Thymus (tissue), 11 donors: ENCODE results near the gene KBTBD2. TPM values are rescaled to one million over a fixed set of nuclear protein-coding genes. Genes with fewer than 3 reads are reported as not detected.
A peak's percentile ranks its signal among the peaks of the same experiment; 100 is the strongest.
"Not testable (repeated sequence)": the region's sequence is repeated elsewhere in the genome, so short reads cannot be mapped to it uniquely, and the experiment has no call there.

Source experiments
- DNase-seq, 9 donors: peaks; one replicate each; pipeline ENCODE4 v3.0.0-alpha.2; 2013; ENCODE audit warnings: low spot score in 9 of 9, low read depth in 6 of 9, missing footprints in 1 of 9
- H3K27ac ChIP-seq, 2 donors: one replicate each; pipeline ENCODE4 v1.5.1; 2013; ENCODE audit warnings: control low read depth in 1 of 2, low read depth in 1 of 2, low read length in 1 of 2, mild to moderate bottlenecking in 1 of 2, moderate library complexity in 1 of 2
- H3K27me3 ChIP-seq, 2 donors: one replicate each; pipeline ENCODE4 v1.5.1; 2013; ENCODE audit warnings: low read length in 1 of 2; ENCODE audit not compliant: control insufficient read depth in 2 of 2, insufficient read depth in 1 of 2
- H3K36me3 ChIP-seq, 2 donors: one replicate each; pipeline ENCODE4 v1.5.1; 2013; ENCODE audit warnings: low read length in 1 of 2, mild to moderate bottlenecking in 1 of 2, moderate library complexity in 1 of 2; ENCODE audit not compliant: control insufficient read depth in 2 of 2, insufficient read depth in 2 of 2
- H3K4me1 ChIP-seq, 2 donors: one replicate each; pipeline ENCODE4 v1.5.1; 2013; ENCODE audit warnings: low read length in 2 of 2; ENCODE audit not compliant: control insufficient read depth in 2 of 2, insufficient read depth in 2 of 2
- H3K4me3 ChIP-seq, 2 donors: one replicate each; pipeline ENCODE4 v1.5.1; 2013; ENCODE audit warnings: low read length in 2 of 2, control low read depth in 1 of 2, mild to moderate bottlenecking in 1 of 2
- H3K9me3 ChIP-seq, 2 donors: one replicate each; pipeline ENCODE4 v1.5.1; 2013; ENCODE audit warnings: low read length in 1 of 2, mild to moderate bottlenecking in 1 of 2; ENCODE audit not compliant: control insufficient read depth in 2 of 2, insufficient read depth in 1 of 2
- WGBS: extraction: QIAGEN DNeasy Blood & Tissue Kit; methylation state at CpG from one replicate; pipeline ENCODE4 v1.1.7; 2013; 5-methylcytosine and 5-hydroxymethylcytosine counted together
- polyA plus RNA-seq: library from polyadenylated mRNA; stranded (reverse); fragments of 200-250 nt; gene quantifications from one replicate; pipeline ENCODE4 v1.2.3, GENCODE V29; 2013
- total RNA-seq: library from RNA; stranded (reverse); fragments of 120-200 nt; gene quantifications from one replicate; pipeline ENCODE4 v1.2.4, GENCODE V29; 2013
- donor health status: healthy.

KBTBD2 gene
- total and polyA plus RNA-seq, 2 donors, result 24.1 to 31.3 TPM

- Histone ChIP-seq H3K4me1 (peaks cover 7 to 20% of the 10 kb centered on the region in 2 donors), H3K27ac (peak overlapping the region; percentile 97 to 99), H3K4me3 (peak overlapping the region; percentile 73 to 97), H3K9me3 (no peaks in the 10 kb centered on the region), H3K36me3 (peaks cover 0 to 5% of the 10 kb centered on the region in 2 donors), H3K27me3 (no peaks in the 10 kb centered on the region)
- WGBS, result under 1% methylated on average over 16 of the region's 16 CpGs
- peak; percentile 22 to 68 (median 45) for DNase-seq
Measured at GRCh38 chr7:32890010-32890792, 1.4 kb downstream of the KBTBD2 start.

DNA sequence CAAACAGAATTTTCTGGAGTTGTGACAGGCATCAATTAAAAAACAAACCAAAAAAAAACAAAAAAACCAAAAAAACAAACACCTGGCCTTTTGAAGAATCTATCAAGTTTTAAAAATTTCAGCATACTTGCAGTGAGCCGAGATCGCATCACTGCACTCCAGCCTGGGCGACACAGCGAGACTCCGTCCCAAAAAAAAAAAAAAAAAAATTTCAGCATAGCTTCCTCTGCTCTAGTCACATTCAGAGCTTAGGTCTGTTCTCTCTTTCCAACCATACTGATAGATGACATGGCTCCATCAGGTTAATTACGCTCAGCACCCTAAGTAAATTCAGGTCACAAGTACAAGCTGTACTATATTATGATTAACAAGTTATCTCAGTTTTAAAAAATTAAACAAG, 3.1 kb downstream of the KBTBD2 start:
- no peaks in the 10 kb centered on the region for H3K27me3 ChIP-seq
- peaks cover 7 to 20% of the 10 kb centered on the region in 2 donors for H3K4me1 ChIP-seq
- peaks cover 0 to 5% of the 10 kb centered on the region in 2 donors for H3K36me3 ChIP-seq
- WGBS, result 84% methylated on average over 6 of the region's 6 CpGs
- H3K4me3 ChIP-seq, result no peak overlapping the region
- no peaks in the 10 kb centered on the region for H3K9me3 ChIP-seq
- peak in 1 of 9 donors; percentile 13 for DNase-seq
- no peak overlapping the region for H3K27ac ChIP-seq

DNA sequence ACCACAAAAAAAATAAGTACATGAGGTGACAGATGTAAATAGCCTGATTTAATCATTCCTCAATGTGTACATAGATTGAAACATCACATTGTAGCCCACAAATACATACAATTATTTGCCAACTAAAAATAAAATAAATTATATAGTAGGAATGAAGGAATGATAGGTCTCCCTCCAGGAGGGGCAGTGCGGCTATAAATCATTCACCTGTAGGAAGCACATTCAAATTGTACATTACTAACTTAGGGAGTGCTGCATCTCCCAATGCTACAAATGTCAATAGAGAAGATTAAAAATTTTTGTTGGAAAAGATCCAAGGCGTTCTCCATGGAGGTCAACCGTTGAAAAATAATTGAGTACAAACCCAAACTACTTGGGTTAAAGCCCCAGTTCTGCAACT, 4.2 kb downstream of the KBTBD2 start:
- DNase-seq, result no peak
- 90% methylated on average over 3 of the region's 3 CpGs for WGBS
- Histone ChIP-seq H3K27me3 (no peaks in the 10 kb centered on the region), H3K36me3 (peaks cover 0 to 5% of the 10 kb centered on the region in 2 donors), H3K4me1 (peaks cover 4 to 11% of the 10 kb centered on the region in 2 donors), H3K27ac (no peak overlapping the region), H3K4me3 (no peak overlapping the region), H3K9me3 (no peaks in the 10 kb centered on the region)

- no peak overlapping the region for H3K4me3 ChIP-seq
- H3K27me3 ChIP-seq, result no peaks in the 10 kb centered on the region
- no peak overlapping the region for H3K27ac ChIP-seq
- no peaks in the 10 kb centered on the region for H3K9me3 ChIP-seq
- no peak for DNase-seq
- 95% methylated on average over 2 of the region's 2 CpGs for WGBS
- peaks cover 0 to 9% of the 10 kb centered on the region in 2 donors for H3K36me3 ChIP-seq
- peaks cover 0 to 2% of the 10 kb centered on the region in 2 donors for H3K4me1 ChIP-seq
Measured at GRCh38 chr7:32881074-32881982, 10.2 kb downstream of the KBTBD2 start.

GRCh38 chr7:32879460-32879859, 12.1 kb downstream of the KBTBD2 start:
- Histone ChIP-seq H3K4me1 (peaks cover 0 to 2% of the 10 kb centered on the region in 2 donors), H3K36me3 (peaks cover 5 to 23% of the 10 kb centered on the region in 2 donors), H3K4me3 (no peak overlapping the region), H3K27ac (no peak overlapping the region), H3K27me3 (no peaks in the 10 kb centered on the region), H3K9me3 (no peaks in the 10 kb centered on the region)
- 89% methylated on average over 2 of the region's 2 CpGs for WGBS
- no peak for DNase-seq

DNA sequence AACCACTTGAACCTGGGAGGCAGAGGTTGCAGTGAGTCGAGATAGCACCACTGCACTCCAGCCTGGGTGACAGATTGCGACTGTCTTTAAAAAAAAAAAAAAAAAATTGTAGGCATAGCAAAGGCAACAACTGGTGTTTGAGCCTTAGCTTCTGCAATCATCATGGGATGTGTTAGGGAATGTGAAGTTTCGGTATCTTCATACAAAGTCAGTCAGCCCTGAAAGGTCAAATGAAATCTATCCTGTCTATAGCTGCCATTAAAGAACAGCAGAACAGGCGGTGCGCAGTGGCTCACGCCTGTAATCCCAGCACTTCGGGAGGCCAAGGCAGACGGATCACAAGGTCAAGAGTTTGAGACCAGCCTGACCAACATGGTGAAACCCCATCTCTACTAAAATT, 13.5 kb downstream of the KBTBD2 start:
- peaks cover 12 to 27% of the 10 kb centered on the region in 2 donors for H3K36me3 ChIP-seq
- WGBS, result 98% methylated on average over 8 of the region's 8 CpGs
- H3K4me3 ChIP-seq, H3K9me3 ChIP-seq, H3K27ac ChIP-seq, H3K4me1 ChIP-seq, H3K27me3 ChIP-seq, DNase-seq: not testable (repeated sequence)

DNA sequence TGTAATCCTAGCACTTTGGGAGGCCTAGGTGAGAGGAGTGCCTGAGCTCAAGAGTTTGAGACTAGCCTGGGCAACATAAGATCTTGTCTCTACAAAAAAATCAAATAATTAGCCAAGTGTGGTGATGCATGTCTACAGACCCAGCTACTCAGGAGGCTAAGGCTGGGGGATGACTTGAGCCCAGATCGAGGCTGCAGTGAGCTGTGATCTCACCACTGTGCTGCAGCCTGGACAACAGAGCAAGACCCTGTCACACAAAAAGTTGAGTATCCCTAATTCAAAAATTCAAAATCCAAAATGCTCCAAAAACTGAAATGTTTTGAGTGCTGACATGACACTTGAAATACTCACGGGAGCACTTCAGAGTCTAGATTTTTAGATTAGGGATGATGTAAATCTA, 19.1 kb downstream of the KBTBD2 start:
- WGBS, result 97% methylated on average over 2 of the region's 2 CpGs
- no peak overlapping the region for H3K27ac ChIP-seq
- H3K4me1 ChIP-seq, result no peaks in the 10 kb centered on the region
- peaks cover 31 to 66% of the 10 kb centered on the region in 2 donors for H3K36me3 ChIP-seq
- no peak overlapping the region for H3K4me3 ChIP-seq
- no peaks in the 10 kb centered on the region for H3K9me3 ChIP-seq
- H3K27me3 ChIP-seq, result no peaks in the 10 kb centered on the region
- DNase-seq, result no peak

DNA sequence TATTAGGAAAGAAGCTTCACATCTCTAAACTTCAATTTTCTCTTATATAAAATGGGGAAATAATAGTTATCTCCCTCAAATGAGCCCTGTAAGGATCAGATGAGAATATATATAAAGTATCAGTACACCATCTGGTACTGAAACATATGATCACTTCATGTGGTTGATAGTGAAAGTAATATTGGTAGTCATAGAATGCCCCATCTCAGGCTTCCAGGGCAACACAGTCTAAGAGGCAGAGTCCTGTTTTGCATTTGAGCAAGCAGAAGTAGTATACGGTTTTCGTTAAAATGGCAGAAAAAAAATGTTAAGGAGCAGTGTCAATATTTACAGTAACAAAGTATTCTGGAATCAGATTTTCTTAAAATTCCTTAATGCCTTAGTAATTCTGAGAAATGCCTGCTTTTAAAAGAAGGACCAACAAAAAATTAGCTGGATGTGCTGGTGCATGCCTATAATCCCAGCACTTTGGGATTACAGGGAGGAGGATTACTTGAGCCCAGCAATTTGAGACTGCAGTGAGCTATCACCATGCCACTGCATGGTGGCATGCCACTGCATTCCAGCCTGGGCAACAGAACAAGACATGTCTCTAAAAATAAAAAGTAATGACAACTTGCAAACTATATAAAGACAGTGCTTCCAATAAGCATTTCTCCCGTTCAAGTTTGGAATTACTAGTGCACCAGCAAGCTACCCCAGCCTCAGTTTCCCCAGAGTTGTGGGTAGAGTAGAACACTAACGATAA, 19.8 kb downstream of the KBTBD2 start:
- H3K4me1 ChIP-seq, result no peaks in the 10 kb centered on the region

More for the DNA sequence above, 19.8 kb downstream of the KBTBD2 start:
- WGBS, result 97% methylated on average over 4 of the region's 4 CpGs
- no peaks in the 10 kb centered on the region for H3K9me3 ChIP-seq
- H3K4me3 ChIP-seq, result no peak overlapping the region
- no peak for DNase-seq
- no peak overlapping the region for H3K27ac ChIP-seq
- peaks cover 31 to 69% of the 10 kb centered on the region in 2 donors for H3K36me3 ChIP-seq
- H3K27me3 ChIP-seq, result no peaks in the 10 kb centered on the region
